GM12874 (cell line): Measurements from ENCODE around the gene VNN1.

Experiments used
- TF ChIP-seq, protein P1 (sequence below): IDR thresholded peaks from 2 replicates; pipeline ENCODE4 v1.5.1; 2011; ENCODE audit warnings: low read depth, mild to moderate bottlenecking, control low read depth, low read length, moderate library complexity; ENCODE audit not compliant: insufficient read depth

Gene VNN1

DNA sequence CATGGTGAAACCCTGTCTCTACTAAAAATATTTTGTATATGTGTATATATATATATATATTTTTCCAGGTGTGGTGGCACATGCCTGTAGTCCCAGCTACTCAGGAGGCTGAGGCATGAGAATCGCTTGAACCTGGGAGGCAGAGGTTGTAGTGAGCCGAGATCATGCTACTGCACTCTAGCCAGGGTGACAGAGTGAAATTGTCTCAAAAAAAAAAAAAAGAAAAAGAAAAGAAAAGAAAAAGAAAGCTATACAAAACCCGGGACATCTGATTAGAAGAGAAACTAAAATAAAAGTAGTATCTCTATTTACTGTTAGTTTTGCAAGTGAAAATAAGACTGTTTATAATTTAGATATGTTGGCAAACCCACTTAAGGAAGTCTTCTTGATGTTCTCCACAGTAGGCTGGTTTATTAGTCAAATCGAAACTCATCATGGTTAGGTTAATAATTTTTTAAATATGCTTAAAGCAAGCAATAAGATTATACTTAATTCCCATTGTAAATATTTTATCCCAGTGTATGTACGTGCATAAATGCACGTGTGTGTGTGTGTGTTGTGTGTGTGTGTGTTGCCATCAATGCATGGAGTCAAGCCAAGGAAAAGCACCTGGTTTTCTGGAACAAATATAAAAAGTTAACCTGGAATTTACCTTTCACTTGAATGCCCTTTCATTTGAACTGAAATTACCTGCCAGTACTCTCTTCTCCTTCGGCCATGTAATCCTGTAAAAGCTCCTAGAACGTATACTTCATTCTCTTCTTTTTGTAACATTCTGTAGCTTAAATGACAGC, 36.8 kb upstream of the VNN1 start:
- TF ChIP-seq, protein P1, sequence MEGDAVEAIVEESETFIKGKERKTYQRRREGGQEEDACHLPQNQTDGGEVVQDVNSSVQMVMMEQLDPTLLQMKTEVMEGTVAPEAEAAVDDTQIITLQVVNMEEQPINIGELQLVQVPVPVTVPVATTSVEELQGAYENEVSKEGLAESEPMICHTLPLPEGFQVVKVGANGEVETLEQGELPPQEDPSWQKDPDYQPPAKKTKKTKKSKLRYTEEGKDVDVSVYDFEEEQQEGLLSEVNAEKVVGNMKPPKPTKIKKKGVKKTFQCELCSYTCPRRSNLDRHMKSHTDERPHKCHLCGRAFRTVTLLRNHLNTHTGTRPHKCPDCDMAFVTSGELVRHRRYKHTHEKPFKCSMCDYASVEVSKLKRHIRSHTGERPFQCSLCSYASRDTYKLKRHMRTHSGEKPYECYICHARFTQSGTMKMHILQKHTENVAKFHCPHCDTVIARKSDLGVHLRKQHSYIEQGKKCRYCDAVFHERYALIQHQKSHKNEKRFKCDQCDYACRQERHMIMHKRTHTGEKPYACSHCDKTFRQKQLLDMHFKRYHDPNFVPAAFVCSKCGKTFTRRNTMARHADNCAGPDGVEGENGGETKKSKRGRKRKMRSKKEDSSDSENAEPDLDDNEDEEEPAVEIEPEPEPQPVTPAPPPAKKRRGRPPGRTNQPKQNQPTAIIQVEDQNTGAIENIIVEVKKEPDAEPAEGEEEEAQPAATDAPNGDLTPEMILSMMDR, result no peak

DNA sequence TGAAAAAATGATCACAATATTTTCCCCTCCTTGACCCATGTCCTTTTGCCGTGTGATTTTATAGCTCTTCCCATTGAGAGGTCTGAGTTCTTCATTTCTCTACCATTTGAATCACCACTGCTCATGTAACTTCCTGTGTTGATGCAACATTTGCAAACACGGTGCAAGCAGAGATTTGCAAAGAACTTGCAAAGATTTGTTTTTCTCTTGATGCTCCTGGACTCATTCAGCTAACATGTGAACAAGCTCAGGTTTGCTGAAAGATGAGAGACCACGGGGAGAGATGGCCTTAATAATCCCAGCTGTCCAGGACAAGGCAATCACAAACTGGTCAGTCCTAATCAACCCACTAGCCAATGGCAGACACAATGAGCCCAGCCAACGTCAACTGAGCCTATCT, 35.3 kb upstream of the VNN1 start:
- TF ChIP-seq, protein P1, result no peak

DNA sequence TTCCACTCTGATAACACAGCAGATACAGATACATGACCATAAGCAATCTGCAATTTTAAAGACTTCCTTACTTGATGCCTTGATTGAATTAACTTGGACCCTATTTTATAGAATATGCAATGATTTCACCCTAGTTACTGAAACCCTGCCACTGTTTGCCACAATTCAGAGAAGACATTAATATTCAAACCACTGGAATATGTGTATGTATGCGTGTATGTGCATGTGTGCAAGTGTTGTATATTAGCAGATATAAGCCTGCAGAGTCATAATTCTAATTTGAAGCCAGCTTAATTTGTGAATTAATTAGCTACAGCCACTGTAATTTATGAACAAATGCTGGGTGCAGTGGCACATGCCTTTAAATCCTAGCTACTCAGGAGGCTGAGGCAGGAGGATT, 34.6 kb upstream of the VNN1 start:
- TF ChIP-seq, protein P1, result no peak

DNA sequence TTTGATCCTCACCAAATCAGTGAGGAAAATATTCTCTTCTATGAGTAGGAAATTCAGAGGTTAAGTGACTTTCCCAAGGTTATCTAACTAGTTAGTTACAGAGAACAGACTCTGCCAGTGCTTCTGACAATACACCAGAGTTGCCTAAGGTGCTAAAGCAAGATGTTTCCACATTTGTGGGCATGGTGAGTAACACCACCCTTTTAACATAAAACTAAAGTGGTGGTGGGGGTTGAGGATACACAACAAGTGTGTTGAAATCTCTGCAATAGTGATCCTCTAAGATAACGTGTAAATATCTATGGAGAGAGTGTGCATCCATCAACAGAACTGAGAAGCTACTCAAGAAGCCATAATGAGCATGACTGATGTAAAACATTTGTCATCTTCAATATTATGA, 32.2 kb upstream of the VNN1 start:
- TF ChIP-seq, protein P1, result no peak

DNA sequence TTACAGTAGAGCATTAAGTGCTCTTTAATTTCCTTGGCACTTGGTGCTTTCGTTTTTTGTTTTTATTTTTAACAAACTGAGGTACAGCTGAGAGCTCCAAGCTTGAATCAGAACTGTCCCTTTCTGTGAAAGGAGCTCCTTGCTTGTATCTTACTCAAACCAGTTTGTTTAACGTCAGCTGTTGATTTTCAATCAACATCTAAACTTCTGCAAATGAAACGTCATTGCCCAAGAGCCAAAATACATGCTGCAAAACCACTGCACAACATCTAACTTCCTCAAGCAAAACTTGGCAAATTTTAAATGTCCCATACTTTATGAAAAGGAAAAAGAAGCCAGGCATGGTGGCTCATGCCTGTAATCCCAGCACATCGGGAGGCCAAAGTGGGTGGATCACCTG, 28.6 kb upstream of the VNN1 start:
- TF ChIP-seq, protein P1, result no peak

DNA sequence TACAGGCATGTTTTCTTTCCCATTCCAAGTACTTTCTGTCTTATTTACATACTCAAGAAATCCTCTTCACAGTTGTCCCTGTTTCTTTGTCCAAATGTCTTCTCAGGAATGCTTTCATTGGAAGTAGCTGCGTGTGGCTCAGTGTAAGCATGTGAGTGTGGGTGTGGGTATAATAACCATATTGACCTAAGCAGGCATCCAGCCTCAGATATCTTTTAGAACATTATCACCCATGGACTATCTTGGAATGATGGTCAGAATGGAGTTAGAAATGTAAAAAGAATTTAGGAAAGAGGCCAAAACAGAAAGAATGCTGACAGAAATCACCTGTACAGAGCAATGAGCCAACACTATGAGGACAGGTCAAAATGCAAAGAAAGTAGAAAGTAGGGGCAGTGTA, 27.4 kb upstream of the VNN1 start:
- TF ChIP-seq, protein P1, result no peak

DNA sequence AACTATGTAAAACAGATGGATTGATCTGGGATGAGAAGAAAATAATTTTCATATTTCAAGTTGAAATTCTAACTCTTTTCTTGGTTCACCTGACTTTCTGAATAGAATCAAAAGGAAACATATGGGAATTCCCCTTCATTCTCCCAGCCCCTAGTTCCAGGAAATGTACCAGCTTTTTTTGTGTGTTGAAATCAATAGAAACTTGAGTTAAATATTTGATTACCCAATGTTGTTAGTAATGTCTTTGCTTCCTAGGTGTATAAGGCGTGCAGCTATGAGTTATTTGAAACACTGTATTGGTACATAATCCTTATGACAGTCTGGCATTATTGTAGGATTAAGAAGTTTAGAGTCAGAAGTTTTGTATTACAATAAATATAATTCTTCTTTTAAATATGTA, 22.4 kb upstream of the VNN1 start:
- TF ChIP-seq, protein P1, result no peak
